GM12878 (cell line): ENCODE data around the gene APCDD1L. TPM values are rescaled to one million over a fixed set of nuclear protein-coding genes. Genes with fewer than 3 reads are reported as not detected.

ENCODE experiments used
- ATAC-seq: fragments of 200-7000 bp; cut with Tn5 transposase; 3 replicates; pipeline ENCODE4 v1.9.1; 2020; ENCODE audit warnings: mild to moderate bottlenecking, moderate library complexity
- BruUV-seq: library from RNA; stranded (reverse); fragments of 400-500 nt; replicated peaks from 2 replicates; lab custom pipeline; 2021; lab: Mats Ljungman, UMichigan
- CTCF ChIA-PET: fragments of 300-600 bp; sonication (Branson Sonifier 250); formaldehyde crosslinking; extraction: SDS; loops from one replicate; lab custom pipeline; 2021; ENCODE audit warnings: inconsistent platforms; lab: Yijun Ruan, JAX
- POLR2A ChIA-PET: fragments of 350-600 bp; formaldehyde crosslinking; extraction: SDS; loops from one replicate; lab custom pipeline; 2021; ENCODE audit warnings: inconsistent platforms; lab: Charles Lee
- RAD21 ChIA-PET: fragments of 300-600 bp; sonication (Branson Sonifier 250); formaldehyde crosslinking; loops from one replicate; lab custom pipeline; 2023; ENCODE audit warnings: antibody characterized with exemption; ENCODE audit not compliant: unreplicated experiment; lab: Charles Lee
- SMC1A ChIA-PET: fragments of 300-600 bp; sonication (Branson Sonifier 250); formaldehyde crosslinking; loops from one replicate; lab custom pipeline; 2023; ENCODE audit not compliant: unreplicated experiment, uncharacterized antibody; lab: Charles Lee
- DNase-seq: peaks from one replicate; pipeline ENCODE4 v3.0.0-alpha.2; 2011; ENCODE audit warnings: low read depth, low spot score
- FAIRE-seq: peaks from 3 replicates; lab custom pipeline; 2011; peaks lifted over from hg19 to GRCh38; lab: Jason Lieb, UNC
- H2AFZ ChIP-seq: 2 replicates; pipeline ENCODE4 v1.6.0; 2011; ENCODE audit warnings: low read depth, low read length, control low read depth; ENCODE audit not compliant: control insufficient read depth
- H3K27ac ChIP-seq: 2 replicates; pipeline ENCODE4 v1.5.1; 2011; ENCODE audit warnings: control low read depth; ENCODE audit not compliant: control insufficient read depth, insufficient read depth
- H3K27me3 ChIP-seq, 2 experiments: replicated peaks in 1 of 2; 2 replicates each; pipeline versions ENCODE4 v1.6.0 to v1.6.1; 2011; ENCODE audit warnings: low read length in 1 of 2; ENCODE audit not compliant: control insufficient read depth in 2 of 2, insufficient read depth in 2 of 2
- H3K36me3 ChIP-seq, 2 experiments: 2 replicates each; pipeline ENCODE4 v1.5.1; 2011; ENCODE audit warnings: low read length in 1 of 2; ENCODE audit not compliant: control insufficient read depth in 2 of 2, insufficient read depth in 2 of 2
- H3K4me1 ChIP-seq: 2 replicates; pipeline ENCODE4 v1.6.1; 2011; ENCODE audit warnings: mild to moderate bottlenecking, low read length, moderate library complexity, mixed read lengths; ENCODE audit not compliant: control insufficient read depth, insufficient read depth
- H3K4me2 ChIP-seq: 2 replicates; pipeline ENCODE4 v1.6.0; 2011; ENCODE audit warnings: control low read depth; ENCODE audit not compliant: control insufficient read depth, insufficient read depth
- H3K4me3 ChIP-seq: fragments of 200-600 bp; sonication (generic); 2 replicates; pipeline ENCODE4 v1.5.1; 2016
- H3K79me2 ChIP-seq: 2 replicates; pipeline ENCODE4 v1.6.0; 2011; ENCODE audit warnings: low read length; ENCODE audit not compliant: control insufficient read depth, insufficient read depth
- H3K9ac ChIP-seq: 2 replicates; pipeline ENCODE4 v1.8.0; 2011; ENCODE audit warnings: low read length, control low read depth, mixed read lengths; ENCODE audit not compliant: control insufficient read depth, insufficient read depth
- H3K9me3 ChIP-seq: replicated peaks from 3 replicates; pipeline ENCODE4 v1.5.1; 2011; ENCODE audit warnings: mild to moderate bottlenecking, low read length; ENCODE audit not compliant: control insufficient read depth, insufficient read depth
- H4K20me1 ChIP-seq: 2 replicates; pipeline ENCODE4 v1.6.0; 2011; ENCODE audit not compliant: control insufficient read depth, insufficient read depth
- CTCF ChIP-seq, 3 experiments: IDR thresholded peaks in 2 of 3; conservative IDR thresholded peaks in 1 of 3; 2 replicates each; pipeline ENCODE4 v1.5.1; 2011; ENCODE audit warnings: low read depth in 3 of 3, low read length in 3 of 3, mild to moderate bottlenecking in 3 of 3, control low read depth in 2 of 3, moderate library complexity in 2 of 3, inconsistent platforms in 1 of 3, mixed read lengths in 1 of 3; ENCODE audit not compliant: control insufficient read depth in 2 of 3, insufficient read depth in 1 of 3; ENCODE audit errors: extremely low read depth in 1 of 3
- EED ChIP-seq: sonication (generic); IDR thresholded peaks from 2 replicates; pipeline ENCODE4 v1.6.1; 2016; ENCODE audit warnings: antibody characterized with exemption, low read depth
- ESRRA ChIP-seq: IDR thresholded peaks from 2 replicates; pipeline ENCODE4 v1.6.1; 2012; ENCODE audit warnings: mild to moderate bottlenecking, low read length, improper control_type of control experiment
- FOXK2 ChIP-seq: fragments of 450-650 bp; IDR thresholded peaks from 2 replicates; pipeline ENCODE4 v1.6.1; 2017; ENCODE audit warnings: mild to moderate bottlenecking, moderate library complexity
- IRF5 ChIP-seq: fragments of 450-650 bp; IDR thresholded peaks from 2 replicates; pipeline ENCODE4 v1.6.1; 2017; ENCODE audit warnings: borderline replicate concordance
- NR2C2 ChIP-seq: IDR thresholded peaks from 2 replicates; pipeline ENCODE4 v1.6.1; 2011; ENCODE audit warnings: borderline replicate concordance, low read depth; ENCODE audit not compliant: control insufficient read depth, insufficient read length
- SUPT20H ChIP-seq: IDR thresholded peaks from 2 replicates; pipeline ENCODE4 v1.6.1; 2011; ENCODE audit warnings: low read depth, mild to moderate bottlenecking, low read length, moderate library complexity, borderline replicate concordance; ENCODE audit not compliant: control insufficient read depth
- ZZZ3 ChIP-seq: IDR thresholded peaks from 2 replicates; pipeline ENCODE4 v1.6.1; 2011; ENCODE audit warnings: low read depth; ENCODE audit not compliant: control insufficient read depth, insufficient read length
- WGBS: methylation state at CpG from one replicate; pipeline ENCODE4 v1.1.6; 2016; ENCODE audit warnings: low lambda C conversion rate; ENCODE audit not compliant: insufficient replicate concordance, insufficient coverage; ENCODE audit errors: missing lambda C conversion rate; 5-methylcytosine and 5-hydroxymethylcytosine counted together
- in situ Hi-C: fragments of 300-500 bp; cut with MboI; formaldehyde crosslinking; loops from 9 replicates; pipeline ENCODE4 v1.14.3; 2018; ENCODE audit warnings: mixed read lengths
- intact Hi-C: fragments of 100-400 bp; cut with micrococcal nuclease; formaldehyde crosslinking; loops from one replicate; pipeline ENCODE4 v1.14.2; 2022; ENCODE audit not compliant: unreplicated experiment
- polyA plus RNA-seq, 11 experiments: library from polyadenylated mRNA; depleted of rRNA in 4 of 11; unstranded in 6 of 11; stranded (reverse) in 5 of 11; fragments of >200 nt; fragmentation: Nextera tagmentation in 4 of 11; fragmentation: Illumina TruSeq in 1 of 11; extraction: Ambion mirVana in 4 of 11; extraction: Trizol in 1 of 11; gene quantifications; 1 replicate in 1 of 11; 2 replicates in 10 of 11; pipeline versions ENCODE4 v1.2.1 to v1.2.3, GENCODE V29; 2011 to 2016; ENCODE audit warnings: inconsistent platforms in 2 of 11, missing spikeins in 2 of 11, low read depth in 1 of 11
- total RNA-seq, 4 experiments: library from RNA; depleted of rRNA in 3 of 4; stranded (reverse); fragments of >200 nt in 3 of 4; fragmentation: Illumina TruSeq in 1 of 4; extraction: Trizol in 1 of 4; gene quantifications; 2 replicates each; pipeline versions ENCODE4 v1.2.1 to v1.2.3, GENCODE V29; 2013 to 2021

Gene APCDD1L
- total and polyA plus RNA-seq, 10 of the 15 experiments (the other 5 are each of a cell fraction or from before 2014, with no cell fraction given), result 0.14 to 0.50 TPM; not detected in 8

GRCh38 chr20:58464838-58465237 is 50.4 kb downstream of the APCDD1L start:
- ChIA-PET CTCF (no interaction called here), POLR2A (interaction anchor here (0.9 kb wide), 1 partner anchor 11 kb away, joined by 3 read pairs; no protein-coding TSS in a partner anchor), RAD21 (no interaction called here), SMC1A (interaction anchor here (1.1 to 1.3 kb wide), 2 partner anchors 14 to 24 kb away, joined by 3 to 5 read pairs; no protein-coding TSS in a partner anchor)
- H3K27me3 ChIP-seq, result no peaks in the 10 kb centered on the region
- TF ChIP-seq NR2C2 (no peak), CTCF (IDR thresholded peaks at IDR 0.05 in 2 of 3, conservative IDR thresholded peaks at IDR 0.05 in 1 of 3; ENCODE audit: control insufficient read depth in 2 of 3, extremely low read depth in 1 of 3, insufficient read depth in 1 of 3, low read depth in 3 of 3, low read length in 3 of 3) (no peak), ZZZ3 (no peak), ESRRA (no peak), EED (no peak), IRF5 (no peak), FOXK2 (no peak), SUPT20H (no peak)
- no peak overlapping the region for H3K4me3 ChIP-seq
- DNase-seq, result no peak
- in situ Hi-C loops (loop anchor here (25.0 kb wide), 1 partner anchor 172 kb away; no protein-coding TSS in a partner anchor), intact Hi-C loops (no loop called here)
- no peak overlapping the region for H2AFZ ChIP-seq
- WGBS, result 81% methylated on average over 8 of the region's 8 CpGs
- ATAC-seq, result no peak
- no peaks in the 10 kb centered on the region for H3K36me3 ChIP-seq
- BruUV-seq, result no TSS peak
- no peak overlapping the region for H3K4me2 ChIP-seq
- H3K4me1 ChIP-seq, result peaks cover 4% of the 10 kb centered on the region
- no peak overlapping the region for H3K9ac ChIP-seq
- no peaks in the 10 kb centered on the region for H4K20me1 ChIP-seq
- no peaks in the 10 kb centered on the region for H3K9me3 ChIP-seq
- H3K27ac ChIP-seq, result no peak overlapping the region
- FAIRE-seq, result no peak
- H3K79me2 ChIP-seq, result no peaks in the 10 kb centered on the region
